Stimulated activated CD4-positive, alpha-beta T cell treated with anti-CD3 and anti-CD28 coated beads, TNF-alpha, amount 100 ng/mL, for 48 hours (primary cell): ENCODE data around the gene C19orf81.
A peak's percentile ranks its signal among the peaks of the same experiment; 100 is the strongest.

Experiments used
- DNase-seq, 3 donors: peaks; one replicate each; pipeline ENCODE4 v3.0.0-alpha.2; 2020; ENCODE audit warnings: low read depth in 3 of 3

C19orf81 gene

DNA sequence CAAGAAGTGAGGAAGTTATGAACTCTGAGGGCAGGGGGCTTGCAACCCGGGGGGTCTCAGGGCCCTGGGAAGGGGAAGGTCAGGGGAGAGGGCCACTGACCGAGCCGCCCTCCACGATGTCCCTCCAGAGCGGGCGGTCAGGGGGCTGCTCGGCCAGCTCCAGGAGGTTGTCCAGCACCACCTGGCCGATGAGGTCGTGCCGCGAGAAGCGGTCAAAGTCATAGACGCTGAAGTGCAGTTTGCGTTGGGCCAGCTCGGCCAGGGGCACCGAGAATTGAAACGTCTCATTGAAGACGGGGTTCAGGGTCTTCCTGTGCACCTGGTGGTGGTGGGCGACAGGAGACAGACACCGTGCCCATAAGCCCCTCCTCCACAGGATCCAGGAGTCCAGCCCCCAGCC, 20.1 kb upstream of the C19orf81 start:
- no peak for DNase-seq

DNA sequence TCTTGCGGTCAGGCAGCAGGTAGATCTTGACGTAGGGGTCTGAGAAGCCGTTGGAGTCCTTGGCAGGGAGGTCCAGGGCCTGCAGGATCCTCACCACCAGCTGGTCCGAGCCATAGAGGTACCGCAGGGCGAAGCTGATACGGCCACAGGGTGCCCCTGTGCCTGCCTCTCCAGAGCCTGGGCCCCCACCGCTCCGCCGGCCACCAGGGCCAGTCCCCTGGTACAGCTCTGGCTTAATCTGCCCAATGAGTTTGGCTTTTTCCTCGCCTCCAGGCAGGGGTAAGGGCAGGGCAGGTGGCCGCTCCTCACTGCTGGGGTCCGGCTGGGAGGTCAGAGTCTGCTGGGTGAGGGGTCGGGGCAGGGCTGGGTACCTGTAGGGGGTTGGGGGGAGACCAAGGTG, 19.4 kb upstream of the C19orf81 start:
- no peak for DNase-seq

DNA sequence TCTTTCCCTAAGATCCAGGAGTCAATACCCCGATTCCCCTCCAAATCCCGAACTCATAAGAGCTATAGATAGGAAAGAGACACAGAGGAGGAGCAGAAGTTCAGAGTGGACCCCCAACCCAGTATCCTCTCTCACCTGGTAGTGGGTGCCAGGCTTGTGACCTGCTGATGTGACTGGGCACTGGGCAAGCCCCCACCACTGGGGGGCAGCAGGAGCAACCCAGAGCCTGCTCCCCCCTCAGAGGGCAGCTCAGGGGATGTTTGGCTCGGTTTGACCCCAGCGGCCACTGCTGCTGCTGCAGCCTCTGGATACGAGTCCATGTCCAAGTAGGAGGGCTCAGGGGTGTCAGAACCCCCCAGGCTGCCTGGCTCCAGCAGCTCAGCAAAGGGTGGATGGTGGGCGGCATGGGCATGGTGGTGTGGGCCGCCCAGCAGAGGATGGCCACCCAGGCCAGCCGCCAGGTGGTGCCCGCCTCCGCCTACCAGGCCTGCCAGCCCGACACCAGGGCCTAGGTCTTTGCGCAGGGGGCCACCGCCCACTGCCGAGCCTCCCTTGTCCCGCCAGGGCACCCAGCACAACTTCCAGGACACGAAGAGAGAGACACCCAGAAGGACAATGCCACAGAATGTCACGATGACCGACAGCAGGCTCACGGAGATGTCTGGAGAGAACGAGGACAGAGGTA, 17.0 kb upstream of the C19orf81 start:
- no peak for DNase-seq

DNA sequence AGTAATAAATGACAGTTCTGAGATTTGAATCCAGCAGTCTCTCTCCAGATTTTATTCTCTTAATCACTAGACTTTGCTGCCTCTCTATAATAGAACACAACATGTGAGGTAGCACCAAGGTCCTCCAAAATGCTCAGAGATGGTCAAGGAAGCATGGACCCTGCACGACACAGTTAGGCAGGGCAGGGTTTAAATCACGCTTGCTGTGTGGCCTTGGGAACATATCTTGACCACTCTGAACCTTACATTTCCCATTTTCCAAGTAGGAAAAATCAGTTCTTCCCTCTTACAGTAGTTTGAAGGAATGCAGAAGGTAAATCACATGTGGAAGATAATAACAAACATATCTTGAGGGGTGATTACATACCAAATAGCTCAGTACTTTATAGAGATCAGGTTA, 15.9 kb upstream of the C19orf81 start:
- no peak for DNase-seq

DNA sequence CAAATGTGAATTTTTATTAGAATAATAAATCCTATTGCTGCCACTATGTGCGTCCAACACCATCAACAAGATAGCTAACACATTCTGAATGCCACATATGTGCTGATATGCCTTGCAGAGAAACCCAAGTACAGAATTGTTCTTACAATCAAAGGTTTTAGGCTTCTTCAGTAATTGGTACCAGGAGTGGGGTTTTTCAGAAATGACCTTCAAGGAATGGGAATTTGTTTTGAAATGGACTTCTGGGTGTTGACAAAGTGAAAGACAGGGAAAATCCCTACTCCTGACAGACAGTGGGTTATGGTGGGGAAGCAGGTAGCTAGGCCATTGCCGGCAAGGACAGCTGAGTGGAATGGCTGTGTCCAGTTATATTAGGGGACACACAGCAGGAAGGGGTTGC, 15.3 kb upstream of the C19orf81 start:
- no peak for DNase-seq

DNA sequence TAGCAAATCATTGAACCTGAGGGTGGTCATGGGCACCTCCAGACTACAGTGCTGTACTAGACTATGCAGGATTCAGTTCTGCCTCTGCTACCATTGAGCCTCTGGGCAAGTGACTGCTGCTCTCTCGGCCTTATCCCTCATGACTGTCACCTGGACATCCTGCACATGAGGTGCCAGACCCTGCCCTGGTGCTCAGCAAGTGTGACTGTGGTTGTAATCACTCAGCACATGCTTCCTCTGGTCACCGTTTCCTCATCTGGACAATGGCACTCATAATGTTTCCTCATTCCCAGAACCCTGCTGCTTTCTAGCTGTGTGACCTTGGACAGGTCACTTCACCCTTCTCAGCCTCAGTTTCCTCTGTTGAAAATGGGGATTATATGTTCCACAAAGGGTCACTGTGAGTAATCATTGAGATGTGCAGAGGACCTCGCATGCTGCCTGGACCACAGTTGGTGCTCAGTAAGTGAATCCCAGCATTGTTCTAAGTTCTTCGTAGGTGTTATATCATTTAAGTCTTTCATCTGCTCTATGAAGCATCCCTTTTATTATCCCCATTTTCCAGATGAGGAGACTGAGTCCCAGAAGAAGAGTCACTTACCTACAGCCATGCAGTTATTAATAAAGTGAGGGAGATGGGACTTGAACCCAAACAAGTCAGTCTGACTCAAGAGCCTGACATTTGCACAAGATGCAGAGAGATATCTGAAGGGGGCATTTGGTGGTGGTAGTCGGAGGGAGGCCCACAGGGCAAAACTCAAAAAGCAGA, 12.7 kb upstream of the C19orf81 start:
- DNase-seq = no peak

DNA sequence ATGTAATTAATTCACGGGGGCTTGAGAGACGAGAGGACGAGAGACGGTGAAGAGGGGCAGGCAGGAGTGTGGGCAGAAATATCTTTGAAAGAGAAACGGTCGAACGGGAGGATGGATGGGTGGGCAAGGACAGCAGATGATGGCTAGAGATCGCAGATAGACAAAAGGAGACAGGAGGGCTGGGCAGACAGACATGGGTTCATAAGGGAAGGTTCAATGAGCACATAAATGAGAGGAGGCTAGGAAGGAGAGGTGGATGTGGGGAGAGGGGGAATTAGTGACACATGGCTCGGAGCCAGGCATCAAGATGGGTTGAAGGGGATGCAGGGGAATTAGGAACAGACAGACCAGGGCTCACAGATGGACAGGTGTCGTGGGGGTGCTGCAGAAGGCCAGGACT, 10.6 kb upstream of the C19orf81 start:
- DNase-seq = no peak

DNA sequence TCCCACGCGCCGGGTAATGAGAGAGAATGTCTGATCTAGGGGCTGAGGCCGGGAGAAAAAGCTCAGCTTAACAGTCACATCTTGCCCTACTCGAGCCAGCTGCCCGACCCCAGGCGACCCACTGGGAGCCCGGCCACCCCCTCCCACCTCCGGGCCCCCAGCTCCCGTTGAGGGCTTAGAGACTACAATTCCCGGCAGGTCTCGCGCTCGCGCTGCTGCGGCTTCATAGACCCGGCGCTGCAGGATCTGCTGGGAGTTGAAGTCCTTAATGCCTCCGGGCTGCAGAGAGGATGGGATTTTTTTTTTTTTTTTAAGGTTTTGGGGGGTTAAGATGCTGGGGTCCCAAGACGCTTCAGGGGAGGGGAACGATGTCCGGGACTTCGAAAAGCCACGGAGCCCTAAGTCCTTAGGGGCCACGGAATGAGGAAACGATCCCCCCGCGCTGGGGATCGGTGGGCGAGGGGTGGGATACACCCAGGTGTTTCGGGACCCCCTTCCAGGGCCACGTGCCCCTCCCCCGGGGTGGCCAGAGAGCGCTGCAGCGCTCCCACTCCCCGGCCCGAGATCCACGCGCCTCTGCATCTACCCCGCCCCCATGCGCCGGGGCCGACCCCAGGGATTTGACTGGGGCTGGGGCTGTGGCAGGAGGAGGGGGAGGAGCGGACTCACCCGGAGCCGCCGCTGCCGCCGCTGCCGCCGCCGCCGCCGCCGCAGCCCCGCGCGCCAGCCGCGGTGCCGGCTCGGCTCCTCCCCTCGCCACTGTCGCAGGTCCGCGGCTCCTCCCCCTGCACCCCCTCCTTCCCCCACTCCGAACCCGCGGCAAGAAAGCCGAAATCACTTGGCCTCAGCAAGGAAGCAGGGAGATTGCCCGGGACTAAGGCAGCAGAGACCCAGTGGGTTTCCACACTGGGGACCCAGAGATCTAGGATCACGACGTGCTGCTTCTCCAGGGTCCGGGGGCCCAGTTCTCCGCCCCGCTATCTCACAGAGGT, 9.8 kb upstream of the C19orf81 start, which contains the start of gene SYT3:
Gene SYT3, minus strand, starts transcription at position 761 of the 992 bp plus-strand sequence. CDS start 2,470 bp downstream, outside the sequence.
- DNase-seq = peak in 1 of 3 donors; percentile 18

DNA sequence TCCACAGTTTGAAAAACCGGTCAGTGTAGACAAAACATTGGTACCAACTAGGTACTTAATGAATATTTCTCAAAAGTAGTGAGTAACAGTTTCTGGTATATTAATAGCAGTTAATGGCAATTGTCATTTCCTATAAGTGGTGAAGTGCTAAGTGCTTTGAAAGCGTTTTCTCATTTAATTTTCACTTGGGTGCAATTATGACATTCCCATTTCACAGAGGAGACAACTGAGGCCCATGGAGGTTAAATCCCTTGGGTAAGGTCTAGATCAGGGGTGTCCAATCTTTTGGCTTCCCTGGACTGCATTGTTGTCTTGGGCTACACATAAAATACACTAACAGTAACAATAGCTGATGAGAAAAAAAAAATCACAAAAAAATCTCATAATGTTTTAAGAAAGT, 8.9 kb upstream of the C19orf81 start:
- no peak for DNase-seq

DNA sequence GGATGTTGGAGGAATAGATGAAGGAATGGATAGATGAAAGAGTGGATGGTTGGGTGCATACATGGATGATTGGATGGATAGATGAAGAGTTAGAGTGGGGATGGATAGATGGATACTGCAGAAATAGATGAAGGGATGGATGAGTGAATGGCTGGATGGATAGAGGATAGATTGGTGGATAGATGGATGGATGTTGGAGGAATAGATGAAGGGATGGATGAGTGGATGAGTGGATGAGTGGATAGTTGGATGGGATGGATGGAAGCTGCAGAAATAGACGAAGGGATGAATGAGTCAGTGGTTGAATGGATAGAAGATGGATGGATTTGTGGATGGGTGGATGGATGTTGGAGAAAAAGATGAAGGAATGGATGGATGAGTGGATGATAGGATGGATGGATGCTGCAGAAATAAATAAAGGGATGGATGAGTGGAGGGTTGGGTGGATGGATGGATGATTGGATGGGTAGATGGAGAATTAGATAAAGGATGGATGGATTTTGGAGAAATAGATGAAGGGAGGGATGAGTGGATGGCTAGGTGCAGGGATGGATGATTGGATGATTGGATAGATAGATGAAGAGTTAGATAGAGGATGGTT, 4.8 kb upstream of the C19orf81 start:
- no peak for DNase-seq

DNA sequence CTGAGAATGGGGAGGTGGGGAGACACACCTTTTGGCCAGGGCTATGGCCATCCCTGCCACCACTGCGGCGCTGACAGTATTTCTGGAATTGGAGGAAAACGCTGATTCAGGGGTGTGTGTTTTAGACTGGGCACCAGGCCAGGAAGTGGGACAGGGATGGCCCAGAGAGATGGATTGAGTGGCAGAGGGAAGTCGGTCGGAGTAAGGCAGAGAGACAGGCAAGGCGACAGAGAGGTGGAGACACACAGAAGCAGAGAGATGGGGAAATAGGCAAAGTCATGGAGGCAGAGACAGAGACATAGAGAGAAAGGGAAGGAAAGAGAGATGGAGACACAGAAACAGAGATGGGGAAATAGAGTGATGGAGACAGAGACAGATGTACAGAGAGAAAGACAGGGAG, 4.1 kb upstream of the C19orf81 start:
- DNase-seq = no peak

DNA sequence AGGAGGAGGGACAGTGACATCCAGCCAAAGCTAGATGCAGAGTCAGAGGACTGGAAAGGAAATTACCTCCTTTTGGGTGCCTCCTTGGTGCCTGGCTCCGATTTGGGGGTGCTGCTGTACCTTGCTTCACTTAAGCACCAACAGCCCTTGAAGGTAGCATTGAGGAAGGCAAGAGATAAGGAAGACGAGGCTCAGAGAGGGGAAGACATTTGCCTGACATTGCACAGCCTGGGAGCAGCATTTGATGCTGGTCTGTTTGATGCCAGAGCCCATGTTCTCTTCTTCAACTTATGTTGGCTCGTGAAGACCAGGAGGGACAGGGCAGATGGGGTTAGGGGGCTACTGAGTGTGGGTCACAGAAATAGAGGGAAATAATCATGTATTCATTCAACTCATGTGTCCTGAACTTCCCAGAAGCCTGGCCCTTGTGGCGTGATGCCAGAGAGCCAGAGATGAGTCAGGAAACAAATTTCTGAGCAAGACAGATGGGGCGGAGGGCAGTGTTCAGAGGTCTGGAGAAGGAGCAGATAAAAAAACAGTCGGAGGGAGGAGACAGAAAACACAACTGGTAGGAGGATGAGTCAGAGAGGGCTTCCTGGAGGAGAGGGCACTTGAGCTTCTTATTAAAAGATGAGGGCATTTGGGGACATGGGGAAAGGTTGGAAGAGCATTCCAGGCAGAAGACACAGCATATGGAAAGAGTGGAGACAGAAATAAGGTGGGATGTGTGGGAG, 3.0 kb upstream of the C19orf81 start:
- no peak for DNase-seq

DNA sequence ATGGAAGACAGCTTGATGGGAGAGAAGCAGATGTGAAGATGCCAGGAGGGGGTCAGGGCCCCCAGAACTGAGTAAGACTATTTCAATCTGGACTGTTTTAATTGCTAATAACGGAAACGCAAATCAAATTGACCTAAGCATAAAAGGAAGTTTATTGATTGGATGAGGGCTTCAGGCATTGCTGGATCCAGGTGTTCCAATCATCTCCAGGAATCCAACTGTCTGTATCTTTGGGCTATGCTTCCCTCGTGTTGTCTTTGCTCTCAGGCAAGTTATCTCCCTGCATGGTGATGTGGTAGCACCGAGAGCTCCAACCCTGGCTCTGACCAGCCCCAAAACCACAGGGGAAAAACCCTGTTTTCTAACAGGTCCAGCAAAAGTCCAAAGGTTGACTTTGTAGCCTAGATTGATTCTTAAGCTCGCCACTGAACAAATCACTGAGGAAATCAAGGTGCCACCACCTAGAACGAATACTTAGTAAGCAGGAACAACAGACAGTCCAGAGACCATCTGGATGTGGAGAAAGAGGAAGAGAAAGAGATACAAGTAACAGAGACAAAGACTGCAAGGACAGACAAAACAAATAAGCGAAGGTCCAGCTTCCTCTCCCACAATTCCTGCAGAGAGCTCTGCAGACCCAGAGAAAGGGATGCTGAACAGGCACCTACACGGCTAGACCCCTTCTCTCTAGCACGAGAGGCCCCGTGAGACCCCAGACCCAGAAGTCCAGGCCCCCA, 1.2 kb upstream of the C19orf81 start:
- DNase-seq = no peak

DNA sequence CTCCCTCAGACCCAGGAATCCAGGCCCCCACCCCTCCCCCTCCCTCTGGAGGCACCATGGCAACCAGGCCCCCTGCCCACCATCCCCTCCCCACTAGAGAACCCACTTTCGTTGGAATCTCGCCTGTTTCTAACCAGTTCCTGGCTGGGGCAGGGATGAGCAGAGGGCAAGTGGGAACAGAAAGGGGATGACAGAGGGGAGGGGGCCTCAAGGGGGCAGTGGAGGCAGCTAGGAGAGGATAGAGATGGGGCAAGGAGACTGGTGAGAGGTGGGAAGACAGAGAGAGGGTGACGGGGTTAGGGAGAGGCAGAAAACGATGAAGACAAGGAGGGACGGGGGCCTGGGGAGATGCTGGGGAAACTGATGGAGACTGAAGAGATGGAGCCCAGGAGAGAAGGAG, 586 bp upstream of the C19orf81 start:
- no peak for DNase-seq

DNA sequence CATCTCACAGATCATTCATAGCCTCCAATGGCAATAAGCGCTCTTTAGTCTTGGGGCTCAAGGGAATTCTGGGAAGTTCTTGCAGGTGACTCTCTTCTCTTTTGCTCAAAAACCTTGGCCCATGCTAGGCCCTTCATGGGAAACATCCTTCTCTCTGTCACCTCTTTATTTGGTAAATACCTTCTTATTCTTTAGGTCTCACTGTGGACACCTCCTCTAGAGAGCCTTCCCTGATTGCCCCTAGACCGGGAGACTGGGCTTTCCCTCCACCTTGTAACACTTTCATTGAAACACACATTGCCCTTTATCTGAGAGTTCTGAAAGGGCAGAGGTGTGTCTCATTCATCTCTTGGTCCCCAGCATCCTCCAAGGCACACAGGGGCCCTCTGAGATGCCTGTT, 1.9 kb downstream of the C19orf81 start:
- no peak for DNase-seq

DNA sequence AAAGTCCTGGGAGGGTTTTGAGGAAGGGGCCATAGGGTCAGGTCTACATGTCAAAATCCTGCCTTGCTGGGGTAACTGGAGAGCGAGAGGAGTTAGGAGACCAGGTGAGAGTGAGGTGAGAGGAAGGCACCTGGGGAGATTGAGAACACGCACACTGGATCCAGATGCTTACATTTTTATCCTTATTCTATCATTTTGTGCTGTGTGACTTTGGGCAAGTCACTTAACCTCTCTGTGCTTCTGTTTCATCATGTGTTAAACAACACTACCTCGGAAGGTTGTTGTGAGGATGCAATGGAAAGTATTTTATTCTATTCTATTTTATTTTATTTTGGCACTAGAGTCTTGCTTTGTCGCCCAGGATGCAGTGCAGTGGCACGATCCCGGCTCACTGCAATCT, 3.5 kb downstream of the C19orf81 start:
- DNase-seq = no peak

DNA sequence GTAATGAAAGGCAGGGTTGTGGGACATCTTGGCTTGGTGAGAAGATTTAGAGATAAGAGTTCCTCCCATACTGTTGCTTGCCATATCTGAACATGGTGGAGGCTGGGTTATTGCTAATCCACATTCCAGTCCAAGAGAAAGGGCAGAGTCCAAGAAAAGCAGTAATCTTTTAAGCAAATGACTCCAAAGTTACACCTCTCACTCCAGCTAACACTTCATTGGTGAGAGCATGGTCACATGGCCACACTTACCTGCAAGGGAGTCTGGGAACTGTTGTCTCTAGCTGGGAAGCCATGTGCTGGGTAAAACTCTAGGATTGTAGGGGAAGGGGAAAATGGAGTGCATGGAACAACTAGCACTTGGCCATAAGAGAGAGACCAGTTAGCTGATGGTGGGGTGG, 5.6 kb downstream of the C19orf81 start:
- no peak for DNase-seq

DNA sequence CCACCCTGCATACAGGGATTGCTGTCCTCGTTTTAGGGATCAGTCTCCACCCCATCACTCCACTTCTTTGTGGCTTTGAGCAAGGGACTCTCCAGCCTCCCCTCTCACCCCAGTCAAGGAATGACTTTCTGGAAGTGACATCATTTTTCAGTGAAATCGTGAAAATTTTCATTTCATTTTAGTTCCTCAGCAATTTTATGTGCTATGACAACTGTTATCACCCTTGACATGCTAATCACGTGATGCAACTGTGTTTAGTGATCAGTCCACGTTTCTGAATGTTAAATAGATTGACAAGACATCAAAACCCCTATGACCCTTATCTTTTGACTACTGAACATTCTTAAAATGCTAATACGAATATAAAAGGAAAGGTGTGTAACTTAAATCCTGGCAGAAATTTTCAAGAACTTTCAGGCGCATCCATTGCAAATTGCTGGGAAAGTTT, 8.0 kb downstream of the C19orf81 start:
- no peak for DNase-seq

DNA sequence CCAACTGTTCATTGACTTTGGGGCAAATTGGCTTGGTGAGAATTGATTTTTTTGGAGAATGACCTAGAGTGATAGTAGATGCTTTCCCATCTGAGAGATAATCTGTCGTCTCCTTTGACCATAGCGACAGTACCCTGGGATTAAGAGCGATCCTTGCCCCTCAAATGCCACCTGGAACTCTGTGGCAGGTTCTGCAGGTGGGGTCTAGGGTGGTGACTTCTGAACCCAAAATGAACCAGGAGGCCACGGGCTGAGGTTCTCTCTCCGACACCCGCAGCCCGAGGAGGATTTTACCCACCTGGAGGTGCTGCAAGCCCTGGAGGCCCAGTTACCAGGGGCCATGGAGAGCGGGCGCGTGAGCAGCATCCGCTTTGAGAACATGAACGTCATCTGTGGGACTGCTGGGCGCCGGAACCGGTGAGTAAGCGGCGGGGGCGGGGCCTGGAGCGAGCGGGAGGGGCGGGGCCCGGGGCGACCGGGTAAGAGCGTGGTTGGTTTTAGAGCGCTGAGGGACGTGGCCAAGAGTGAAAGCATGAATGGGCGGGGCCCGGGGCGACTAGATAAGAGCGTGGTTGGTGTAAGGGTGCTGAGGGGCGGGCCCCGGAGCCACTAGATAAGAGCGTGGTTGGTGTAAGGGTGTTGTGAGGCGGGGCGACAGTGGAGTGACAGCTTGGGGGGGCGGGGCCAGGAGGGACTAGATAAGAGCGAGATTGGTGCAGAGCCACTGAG, 8.6 kb downstream of the C19orf81 start:
- DNase-seq = peak; percentile 69 to 92 (median 86)
